Aorta (tissue), 5 donors: ENCODE measurements around the gene DNAJB11. TPM values are rescaled to one million over a fixed set of nuclear protein-coding genes. Genes with fewer than 3 reads are reported as not detected.

ENCODE experiments used
- ATAC-seq: fragments of 200-7000 bp; cut with Tn5 transposase; one replicate; pipeline ENCODE4 v1.9.1; 2022; ENCODE audit warnings: moderate library complexity; ENCODE audit not compliant: low FRiP score
- DNase-seq, 2 donors: peaks; one replicate each; pipeline ENCODE4 v3.0.0-alpha.2; 2020
- H3K27ac ChIP-seq, 2 donors: one replicate each; pipeline ENCODE4 v1.5.1; 2013; ENCODE audit warnings: low read length in 2 of 2, mild to moderate bottlenecking in 2 of 2, moderate library complexity in 2 of 2, control low read depth in 1 of 2, inconsistent platforms in 1 of 2, low read depth in 1 of 2
- H3K27me3 ChIP-seq, 2 donors: one replicate each; pipeline ENCODE4 v1.6.1; 2013; ENCODE audit warnings: control low read depth in 1 of 2, low read length in 1 of 2, mild to moderate bottlenecking in 1 of 2, moderate library complexity in 1 of 2; ENCODE audit not compliant: insufficient read depth in 2 of 2, control insufficient read depth in 1 of 2
- H3K36me3 ChIP-seq, 2 donors: one replicate each; pipeline ENCODE4 v1.6.1; 2013; ENCODE audit warnings: control low read depth in 1 of 2, low read length in 1 of 2, mild to moderate bottlenecking in 1 of 2; ENCODE audit not compliant: insufficient read depth in 2 of 2, control insufficient read depth in 1 of 2
- H3K4me1 ChIP-seq, 2 donors: one replicate each; pipeline ENCODE4 v1.6.1; 2013; ENCODE audit warnings: low read length in 2 of 2, control low read depth in 1 of 2, mild to moderate bottlenecking in 1 of 2, moderate library complexity in 1 of 2; ENCODE audit not compliant: insufficient read depth in 2 of 2, control insufficient read depth in 1 of 2
- H3K4me3 ChIP-seq, 2 donors: one replicate each; pipeline ENCODE4 v1.5.1; 2013; ENCODE audit warnings: low read length in 2 of 2, control low read depth in 1 of 2, mild to moderate bottlenecking in 1 of 2
- H3K9me3 ChIP-seq: one replicate; pipeline ENCODE4 v1.6.1; 2013; ENCODE audit warnings: mild to moderate bottlenecking, low read length; ENCODE audit not compliant: control insufficient read depth
- WGBS, 2 donors: extraction: QIAGEN DNeasy Blood & Tissue Kit; methylation state at CpG; one replicate each; pipeline ENCODE4 v1.1.7; 2013; 5-methylcytosine and 5-hydroxymethylcytosine counted together
- intact Hi-C, 2 donors: fragments of 100-400 bp; cut with DNase I; formaldehyde crosslinking; loops; one replicate each; pipeline versions ENCODE4 v1.14.2 to v1.15.0; 2022
- polyA plus RNA-seq, 2 donors: library from polyadenylated mRNA; stranded (reverse); fragments of 200-250 nt; gene quantifications; one replicate each; pipeline ENCODE4 v1.2.3, GENCODE V29; 2013
- total RNA-seq, 2 donors: library from RNA; stranded (reverse); fragmentation: NEBNext Ultra II Directional; extraction: Animal tissue kit (Norgen Biotek cat#: 25700); gene quantifications; one replicate each; pipeline ENCODE4 v1.2.1, GENCODE V29; 2021
- donor health status: healthy with polysubstance abuse.
- donor health status: Bipolar disorder and iron deficiency.
- donor health status: DM: no; HTN: no; CAD: no.
- donor health status: DM: no; HTN: no; CAD: no.
- donor health status: DM: yes; HTN: yes; CAD: no.

The DNAJB11 gene
- total and polyA plus RNA-seq, 4 donors, result 35.0 to 47.0 (median 38.4) TPM

GRCh38 chr3:186622651-186623310, 52.3 kb downstream of the DNAJB11 start:
- no peaks in the 10 kb centered on the region for H3K4me1 ChIP-seq
- ATAC-seq, result no peak
- no peak for DNase-seq
- no peaks in the 10 kb centered on the region for H3K9me3 ChIP-seq
- WGBS, 2 donors, result 31 to 59% methylated on average over 2 of the region's 2 CpGs
- no peak overlapping the region for H3K27ac ChIP-seq
- H3K4me3 ChIP-seq, result no peak overlapping the region
- intact Hi-C loops, result no loop called here
- H3K27me3 ChIP-seq, result peaks cover 0 to 2% of the 10 kb centered on the region in 2 donors
- no peaks in the 10 kb centered on the region for H3K36me3 ChIP-seq

GRCh38 chr3:186624598-186624997, 54.1 kb downstream of the DNAJB11 start:
- H3K27ac ChIP-seq, result no peak overlapping the region
- no peaks in the 10 kb centered on the region for H3K9me3 ChIP-seq
- intact Hi-C loops, result no loop called here
- ATAC-seq (no peak), DNase-seq (no peak)
- no peaks in the 10 kb centered on the region for H3K4me1 ChIP-seq
- H3K27me3 ChIP-seq, result peaks cover 0 to 2% of the 10 kb centered on the region in 2 donors
- no peaks in the 10 kb centered on the region for H3K36me3 ChIP-seq
- 77 to 84% methylated on average over 4 of the region's 4 CpGs for WGBS, 2 donors
- H3K4me3 ChIP-seq, result no peak overlapping the region

GRCh38 chr3:186625600-186626042, 55.1 kb downstream of the DNAJB11 start:
- no peak for ATAC-seq
- intact Hi-C loops, result no loop called here
- 71 to 92% methylated on average over 4 of the region's 4 CpGs for whole genome bisulfite sequencing, 2 donors

GRCh38 chr3:186626254-186626847, 55.8 kb downstream of the DNAJB11 start:
- Histone ChIP-seq H3K36me3 (no peaks in the 10 kb centered on the region), H3K27me3 (peaks cover 0 to 2% of the 10 kb centered on the region in 2 donors), H3K4me1 (no peaks in the 10 kb centered on the region), H3K27ac (no peak overlapping the region), H3K4me3 (no peak overlapping the region), H3K9me3 (no peaks in the 10 kb centered on the region)
- ATAC-seq (no peak), DNase-seq (no peak)
- intact Hi-C loops, result no loop called here
- 70 to 73% methylated on average over 7 of the region's 7 CpGs for WGBS, 2 donors

More at GRCh38 chr3:186625600-186626042, 55.1 kb downstream of the DNAJB11 start:
- no peak for DNase-seq
- no peaks in the 10 kb centered on the region for H3K36me3 ChIP-seq
- H3K27me3 ChIP-seq, result peaks cover 0 to 2% of the 10 kb centered on the region in 2 donors
- no peaks in the 10 kb centered on the region for H3K9me3 ChIP-seq
- H3K4me1 ChIP-seq, result no peaks in the 10 kb centered on the region
- H3K4me3 ChIP-seq, result no peak overlapping the region
- no peak overlapping the region for H3K27ac ChIP-seq

GRCh38 chr3:186627852-186628414, 57.4 kb downstream of the DNAJB11 start:
- no peak for ATAC-seq
- intact Hi-C loops, result no loop called here
- no peak overlapping the region for H3K4me3 ChIP-seq
- no peaks in the 10 kb centered on the region for H3K27me3 ChIP-seq
- H3K4me1 ChIP-seq, result no peaks in the 10 kb centered on the region
- no peaks in the 10 kb centered on the region for H3K36me3 ChIP-seq
- no peak overlapping the region for H3K27ac ChIP-seq
- no peak for DNase-seq
- 91 to 94% methylated on average over 7 of the region's 7 CpGs for WGBS, 2 donors
- no peaks in the 10 kb centered on the region for H3K9me3 ChIP-seq

GRCh38 chr3:186628756-186629155, 58.2 kb downstream of the DNAJB11 start:
- no peak for ATAC-seq

GRCh38 chr3:186630950-186631641, 60.6 kb downstream of the DNAJB11 start:
- no peak overlapping the region for H3K27ac ChIP-seq
- no peaks in the 10 kb centered on the region for H3K36me3 ChIP-seq
- peaks cover 0 to 2% of the 10 kb centered on the region in 2 donors for H3K27me3 ChIP-seq
- intact Hi-C loops, result no loop called here
- WGBS, 2 donors, result 75 to 92% methylated on average over 6 of the region's 6 CpGs
- H3K4me3 ChIP-seq, result no peak overlapping the region
- H3K4me1 ChIP-seq, result no peaks in the 10 kb centered on the region
- ATAC-seq, result no peak
- no peaks in the 10 kb centered on the region for H3K9me3 ChIP-seq
- no peak for DNase-seq

More at GRCh38 chr3:186628756-186629155, 58.2 kb downstream of the DNAJB11 start:
- no peak overlapping the region for H3K27ac ChIP-seq
- H3K36me3 ChIP-seq, result no peaks in the 10 kb centered on the region
- intact Hi-C loops, result no loop called here
- no peaks in the 10 kb centered on the region for H3K4me1 ChIP-seq
- WGBS, 2 donors, result 39 to 52% methylated on average over 7 of the region's 7 CpGs
- H3K4me3 ChIP-seq, result no peak overlapping the region
- no peaks in the 10 kb centered on the region for H3K9me3 ChIP-seq
- H3K27me3 ChIP-seq, result no peaks in the 10 kb centered on the region
- DNase-seq, result no peak

- no peaks in the 10 kb centered on the region for H3K36me3 ChIP-seq
- DNase-seq (no peak), ATAC-seq (no peak)
- intact Hi-C loops, result no loop called here
- no peaks in the 10 kb centered on the region for H3K4me1 ChIP-seq
- peaks cover 0 to 2% of the 10 kb centered on the region in 2 donors for H3K27me3 ChIP-seq
- no peak overlapping the region for H3K4me3 ChIP-seq
- no peaks in the 10 kb centered on the region for H3K9me3 ChIP-seq
- no peak overlapping the region for H3K27ac ChIP-seq
Observed at GRCh38 chr3:186633481-186633880, 63.0 kb downstream of the DNAJB11 start.
